RWPE1 (cell line): ENCODE data around the gene RCAN1.

Experiments used
- CTCF ChIA-PET: fragments of 350-600 bp; sonication (Branson Sonifier 250); formaldehyde crosslinking; extraction: SDS; loops from one replicate; lab custom pipeline; 2021; lab: Yijun Ruan, JAX
- POLR2A ChIA-PET: fragments of 400-600 bp; formaldehyde crosslinking; extraction: SDS; loops from one replicate; lab custom pipeline; 2020; ENCODE audit warnings: antibody characterized with exemption; ENCODE audit not compliant: low non-redundant PET; lab: Yijun Ruan, JAX
- DNase-seq: peaks from one replicate; pipeline ENCODE4 v3.0.0; 2012; ENCODE audit warnings: low spot score
- H3K27ac ChIP-seq: fragments of 450-650 bp; 2 replicates; pipeline ENCODE4 v1.5.1; 2017
- CTCF ChIP-seq: fragments of 450-650 bp; conservative IDR thresholded peaks from 2 replicates; pipeline ENCODE4 v1.5.1; 2017; ENCODE audit warnings: low read depth, mild to moderate bottlenecking

Gene RCAN1

DNA sequence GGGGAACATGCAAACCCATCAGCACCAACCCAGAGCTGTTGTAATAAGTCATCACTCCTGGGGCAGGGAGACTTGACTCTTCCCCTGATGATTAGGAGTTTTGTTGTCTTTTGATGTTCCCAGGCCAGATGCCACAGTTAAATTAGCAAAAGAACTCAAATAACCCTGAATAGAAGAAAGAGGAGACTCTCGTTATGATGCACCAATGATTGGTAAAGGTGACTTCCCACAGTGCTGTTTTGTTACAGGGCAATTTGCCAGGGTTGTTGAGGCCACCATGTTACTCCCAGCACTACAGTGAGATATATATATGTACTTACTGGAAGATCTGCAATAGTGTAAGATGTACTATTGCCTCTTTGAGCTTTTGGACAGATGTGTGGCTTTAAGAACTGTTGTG, 24.3 kb upstream of the RCAN1 start:
- no peak for TF ChIP-seq CTCF
- no peak for DNase-seq
- CTCF ChIA-PET, result no interaction called here
- POLR2A ChIA-PET, result no interaction called here
- no peak overlapping the region for H3K27ac ChIP-seq

- DNase-seq, result no peak
- POLR2A ChIA-PET, result no interaction called here
- no peak for TF ChIP-seq CTCF
- H3K27ac ChIP-seq, result no peak overlapping the region
- CTCF ChIA-PET, result no interaction called here
Observed at GRCh38 chr21:34636961-34637360, 22.0 kb upstream of the RCAN1 start.

GRCh38 chr21:34635307-34635706, 20.4 kb upstream of the RCAN1 start:
- POLR2A ChIA-PET, result no interaction called here
- DNase-seq, result no peak
- CTCF ChIA-PET, result interaction anchor here (0.6 to 1.1 kb wide), 4 partner anchors 8 to 273 kb away, joined by 3 to 5 read pairs (median 3); no protein-coding TSS in a partner anchor
- TF ChIP-seq CTCF, result no peak; the same call in 1 of the 2 replicates
- H3K27ac ChIP-seq, result no peak overlapping the region

DNA sequence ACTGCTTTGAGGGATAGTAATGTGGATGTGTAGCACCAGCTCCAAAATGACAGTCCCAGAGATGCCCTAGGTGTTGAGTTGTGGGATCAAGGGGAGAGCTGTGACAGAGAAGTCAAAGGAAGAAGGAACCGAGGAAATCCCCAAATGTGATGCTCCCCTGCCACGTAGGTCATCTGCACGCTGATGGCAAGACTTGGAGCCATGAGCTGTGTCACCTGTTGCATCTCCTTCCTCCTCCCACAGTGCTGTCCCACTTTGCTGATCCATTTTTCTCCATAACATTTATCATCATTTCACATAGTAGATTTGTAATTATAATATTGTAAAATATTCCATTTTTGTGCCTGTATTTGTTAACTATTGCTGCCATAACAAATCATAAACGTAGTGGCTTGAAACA, 17.6 kb upstream of the RCAN1 start:
- ChIA-PET CTCF (interaction anchor here (0.7 to 1.5 kb wide), 2 partner anchors 41 to 270 kb away, joined by 3 to 8 read pairs; no protein-coding TSS in a partner anchor), POLR2A (no interaction called here)
- no peak overlapping the region for H3K27ac ChIP-seq
- TF ChIP-seq CTCF, result no peak
- DNase-seq, result no peak

GRCh38 chr21:34630536-34631143, 15.7 kb upstream of the RCAN1 start:
- no peak overlapping the region for H3K27ac ChIP-seq
- TF ChIP-seq CTCF, result peak; percentile 79
- DNase-seq, result peak; percentile 60
- POLR2A ChIA-PET, result no interaction called here
- CTCF ChIA-PET, result interaction anchor here (0.5 to 2.7 kb wide), 13 partner anchors 12 to 1398 kb away, joined by 3 to 9 read pairs (median 4); partner anchors contain the start of gene RCAN1

- TF ChIP-seq CTCF, result no peak
- no peak for DNase-seq
- ChIA-PET POLR2A (no interaction called here), CTCF (no interaction called here)
- no peak overlapping the region for H3K27ac ChIP-seq
Observed at GRCh38 chr21:34626131-34626530, 11.2 kb upstream of the RCAN1 start.
